ENCODE measurements around the gene ABHD12. TPM values are rescaled to one million over a fixed set of nuclear protein-coding genes. Genes with fewer than 3 reads are reported as not detected.
"Not testable (repeated sequence)": the region's sequence is repeated elsewhere in the genome, so short reads cannot be mapped to it uniquely, and the experiment has no call there.

Gene ABHD12
- total RNA-seq, 1 donor from 2014 or later = 51.3 TPM

DNA sequence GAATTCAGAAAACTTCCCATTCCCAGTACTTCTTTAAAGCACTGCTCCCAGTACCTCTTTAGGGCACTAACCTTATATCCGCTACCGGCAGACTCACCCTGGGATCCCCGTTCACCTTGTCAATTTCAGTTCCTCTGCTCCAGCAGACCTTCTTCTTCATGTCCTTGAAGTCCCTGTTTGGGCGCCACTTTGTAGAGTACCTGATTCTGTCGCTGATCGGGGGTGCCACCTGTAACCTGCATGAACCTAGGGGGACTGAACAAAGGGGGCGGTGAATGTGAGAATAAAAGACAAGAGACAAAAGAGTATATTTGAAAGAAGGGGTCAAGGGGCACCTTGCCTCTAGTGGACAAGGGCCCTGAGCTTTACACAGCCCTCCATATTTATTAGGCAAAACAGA lies 11.9 kb upstream of the ABHD12 start:
- TF ChIP-seq CTCF (IDR thresholded peaks at IDR 0.05; ENCODE audit: unreplicated experiment) = no peak

DNA sequence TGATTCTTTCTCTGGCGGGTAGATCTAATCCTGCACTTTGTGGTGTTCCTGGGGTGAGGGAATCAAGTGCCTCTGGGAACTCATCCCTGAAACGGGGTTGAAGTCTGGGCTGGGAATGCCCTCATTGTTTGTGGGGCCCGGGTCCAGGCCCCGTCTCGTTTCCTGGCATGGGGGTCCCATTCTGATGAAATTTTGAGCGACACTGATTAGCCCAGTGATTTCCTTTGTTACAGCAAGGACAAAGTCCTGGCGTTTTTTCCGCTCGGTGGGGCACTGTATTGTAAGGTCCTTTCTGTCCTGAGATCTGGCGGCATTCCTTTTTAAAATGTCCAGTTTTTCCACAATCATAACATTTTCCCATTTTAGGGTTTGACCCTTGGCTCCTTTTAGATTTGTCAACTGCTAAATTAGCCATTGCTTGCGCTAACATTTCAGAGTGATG lies 9.7 kb upstream of the ABHD12 start:
- not testable (repeated sequence) for DNase-seq (ENCODE audit: low spot score, unreplicated experiment); H3K27ac Mint-ChIP-seq; H3K27me3 Mint-ChIP-seq; H3K4me3 Mint-ChIP-seq (ENCODE audit: low read depth); H3K36me3 Mint-ChIP-seq (ENCODE audit: insufficient read depth)
- Mint-ChIP-seq H3K9me3 (ENCODE audit: low read depth) (peaks cover 18% of the 10 kb centered on the region), H3K4me1 (ENCODE audit: low read depth) (peaks cover 11% of the 10 kb centered on the region)

More for the DNA sequence above, 11.9 kb upstream of the ABHD12 start:
- peaks cover 3% of the 10 kb centered on the region for H3K36me3 Mint-ChIP-seq (ENCODE audit: insufficient read depth)
- H3K4me1 Mint-ChIP-seq (ENCODE audit: low read depth) = peaks cover 13% of the 10 kb centered on the region
- no peaks in the 10 kb centered on the region for H3K27me3 Mint-ChIP-seq
- DNase-seq (ENCODE audit: low spot score, unreplicated experiment) = no peak
- H3K4me3 Mint-ChIP-seq (ENCODE audit: low read depth) = no peak overlapping the region
- H3K27ac Mint-ChIP-seq = no peak overlapping the region
- H3K9me3 Mint-ChIP-seq (ENCODE audit: low read depth) = peaks cover 18% of the 10 kb centered on the region

DNA sequence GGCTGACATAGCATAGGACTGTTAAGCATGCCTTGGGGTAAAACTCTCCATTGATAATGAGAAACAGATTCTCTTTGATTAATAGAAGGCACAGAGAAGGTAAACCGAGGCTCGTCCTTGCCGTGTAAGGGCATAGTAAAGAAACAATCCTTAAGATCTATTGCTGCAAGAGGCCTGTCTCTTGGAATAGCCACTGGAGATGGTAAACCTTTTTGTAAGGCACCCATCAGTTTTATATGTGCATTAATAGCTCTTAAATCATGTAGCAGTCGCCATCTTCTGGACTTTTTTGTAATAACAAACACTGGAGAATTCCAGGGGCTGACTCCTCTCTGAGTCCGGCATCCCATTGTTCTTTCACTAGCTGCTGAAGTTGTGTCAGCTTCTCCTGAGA lies 8.4 kb upstream of the ABHD12 start:
- DNase-seq (ENCODE audit: low spot score, unreplicated experiment) = no peak
- peaks cover 11% of the 10 kb centered on the region for H3K4me1 Mint-ChIP-seq (ENCODE audit: low read depth)
- H3K9me3 Mint-ChIP-seq (ENCODE audit: low read depth) = peaks cover 12% of the 10 kb centered on the region
- no peak overlapping the region for H3K4me3 Mint-ChIP-seq (ENCODE audit: low read depth)
- peaks cover 3% of the 10 kb centered on the region for H3K36me3 Mint-ChIP-seq (ENCODE audit: insufficient read depth)
- peak; percentile 64 for TF ChIP-seq CTCF (IDR thresholded peaks at IDR 0.05; ENCODE audit: unreplicated experiment)
- H3K27me3 Mint-ChIP-seq = no peaks in the 10 kb centered on the region
- H3K27ac Mint-ChIP-seq = no peak overlapping the region

DNA sequence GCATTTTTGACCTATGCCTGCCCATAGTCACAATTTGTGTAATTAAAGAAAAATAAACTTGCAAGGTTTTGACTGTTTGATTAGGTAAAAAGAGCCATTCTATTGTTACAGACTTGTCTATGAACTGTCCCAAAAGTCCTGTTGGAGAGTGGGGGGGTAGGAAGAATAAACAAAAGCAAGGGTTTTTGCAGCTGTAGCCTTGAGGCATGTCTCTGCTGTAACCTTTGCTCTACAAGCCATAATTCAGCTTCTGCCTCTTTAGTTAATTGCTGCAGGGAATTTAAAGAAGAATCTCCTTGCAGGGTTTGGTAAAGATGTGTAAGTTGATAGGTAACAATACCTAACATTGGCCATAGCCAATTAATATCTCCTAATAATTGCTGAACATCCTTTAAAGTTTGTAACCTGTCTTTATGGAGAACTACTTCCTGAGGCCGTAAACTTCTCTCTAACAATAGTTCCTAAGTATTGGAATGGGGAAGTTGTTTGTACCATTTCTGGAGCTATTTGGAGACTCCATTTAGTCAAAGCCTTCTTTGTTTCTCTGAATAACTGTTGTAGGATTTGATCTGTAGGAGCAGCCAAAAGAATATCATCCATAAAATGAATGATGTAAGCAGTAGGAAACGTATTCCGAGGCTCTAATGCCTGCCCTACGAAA lies 7.9 kb upstream of the ABHD12 start:
- Mint-ChIP-seq H3K4me3 (ENCODE audit: low read depth) (no peak overlapping the region), H3K36me3 (ENCODE audit: insufficient read depth) (peaks cover 3% of the 10 kb centered on the region), H3K27ac (no peak overlapping the region), H3K9me3 (ENCODE audit: low read depth) (peaks cover 9% of the 10 kb centered on the region), H3K4me1 (ENCODE audit: low read depth) (peaks cover 11% of the 10 kb centered on the region), H3K27me3 (no peaks in the 10 kb centered on the region)
- DNase-seq (ENCODE audit: low spot score, unreplicated experiment) = no peak
- no peak for TF ChIP-seq CTCF (IDR thresholded peaks at IDR 0.05; ENCODE audit: unreplicated experiment)

DNA sequence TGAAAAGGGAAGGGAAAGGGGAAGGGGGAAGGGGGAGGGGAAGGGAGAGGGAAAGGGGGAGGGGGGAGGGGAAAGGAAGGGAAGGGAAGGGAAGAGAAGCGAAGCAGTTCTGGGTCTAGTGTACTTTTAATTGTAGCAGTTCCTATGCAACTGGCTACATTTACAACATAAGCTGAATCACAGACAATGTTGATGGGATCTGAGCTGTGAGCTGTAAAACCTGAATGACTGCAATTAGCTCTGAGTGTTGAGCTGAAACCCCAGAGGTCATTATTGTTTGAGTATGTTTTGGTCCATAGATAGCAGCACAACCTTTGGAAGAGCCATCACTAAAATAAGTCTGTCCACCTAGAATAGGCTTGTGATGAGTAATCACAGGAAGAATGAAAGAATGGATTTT lies 7.2 kb upstream of the ABHD12 start:
- peak overlapping the region; percentile 81 for H3K27ac Mint-ChIP-seq
- H3K9me3 Mint-ChIP-seq (ENCODE audit: low read depth) = peaks cover 4% of the 10 kb centered on the region
- H3K4me1 Mint-ChIP-seq (ENCODE audit: low read depth) = peaks cover 11% of the 10 kb centered on the region
- H3K27me3 Mint-ChIP-seq = no peaks in the 10 kb centered on the region
- no peak overlapping the region for H3K4me3 Mint-ChIP-seq (ENCODE audit: low read depth)
- H3K36me3 Mint-ChIP-seq (ENCODE audit: insufficient read depth) = peaks cover 3% of the 10 kb centered on the region
- DNase-seq (ENCODE audit: low spot score, unreplicated experiment) = no peak
- no peak for TF ChIP-seq CTCF (IDR thresholded peaks at IDR 0.05; ENCODE audit: unreplicated experiment)

DNA sequence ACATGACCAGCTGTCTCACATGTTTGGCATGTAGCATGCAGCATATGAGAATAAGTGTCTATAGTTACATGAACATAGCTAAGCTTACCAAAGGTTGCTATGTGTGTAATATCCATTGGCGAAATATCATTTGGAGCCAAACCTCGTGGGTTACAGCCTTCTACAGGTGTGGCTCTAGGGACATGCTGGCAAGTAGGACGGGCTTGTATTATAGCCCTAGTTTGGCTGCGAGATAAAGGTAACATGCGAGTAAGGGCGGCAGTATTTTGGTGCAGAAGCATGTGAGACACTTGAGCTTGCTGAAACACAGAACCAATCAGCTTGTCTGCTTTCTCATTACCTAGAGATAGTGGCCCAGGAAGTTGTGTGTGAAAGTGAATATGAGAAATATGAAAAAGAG lies 6.5 kb upstream of the ABHD12 start:
- Mint-ChIP-seq H3K9me3 (ENCODE audit: low read depth) (no peaks in the 10 kb centered on the region), H3K4me3 (ENCODE audit: low read depth) (no peak overlapping the region), H3K27ac (peak overlapping the region; percentile 62), H3K36me3 (ENCODE audit: insufficient read depth) (no peaks in the 10 kb centered on the region), H3K27me3 (no peaks in the 10 kb centered on the region), H3K4me1 (ENCODE audit: low read depth) (peaks cover 11% of the 10 kb centered on the region)
- no peak for DNase-seq (ENCODE audit: low spot score, unreplicated experiment)
- TF ChIP-seq CTCF (IDR thresholded peaks at IDR 0.05; ENCODE audit: unreplicated experiment) = no peak
